Loucy (cell line): ENCODE results near the gene TEPSIN.
A peak's percentile ranks its signal among the peaks of the same experiment; 100 is the strongest.

Experiments used
- H2AFZ ChIP-seq: fragments of 200-600 bp; sonication (generic); 2 replicates; pipeline ENCODE4 v1.6.0; 2016; ENCODE audit warnings: antibody characterized with exemption, mild to moderate bottlenecking, low read length, moderate library complexity
- H3F3A ChIP-seq: fragments of 200-600 bp; 2 replicates; pipeline ENCODE4 v1.6.0; 2016; ENCODE audit warnings: antibody characterized with exemption, low read depth, mild to moderate bottlenecking
- H3K27me3 ChIP-seq: fragments of 200-600 bp; sonication (generic); 2 replicates; pipeline ENCODE4 v1.6.1; 2014; ENCODE audit warnings: low read length, mild to moderate bottlenecking; ENCODE audit not compliant: insufficient read depth, poor library complexity, severe bottlenecking
- H3K36me3 ChIP-seq: fragments of 200-600 bp; sonication (generic); 2 replicates; pipeline ENCODE4 v1.6.1; 2016; ENCODE audit warnings: low read length; ENCODE audit not compliant: insufficient read depth
- H3K4me1 ChIP-seq: fragments of 200-600 bp; sonication (generic); 2 replicates; pipeline ENCODE4 v1.5.1; 2014; ENCODE audit warnings: low read length, mild to moderate bottlenecking; ENCODE audit not compliant: insufficient read depth, poor library complexity, severe bottlenecking
- H3K4me2 ChIP-seq: fragments of 200-600 bp; sonication (generic); 2 replicates; pipeline ENCODE4 v1.6.0; 2014; ENCODE audit warnings: antibody characterized with exemption, low read length, low read depth, mild to moderate bottlenecking; ENCODE audit not compliant: poor library complexity, severe bottlenecking
- H3K4me3 ChIP-seq: fragments of 200-600 bp; sonication (generic); 2 replicates; pipeline ENCODE4 v1.5.1; 2014; ENCODE audit warnings: low read length, mild to moderate bottlenecking, mixed read lengths; ENCODE audit not compliant: poor library complexity, severe bottlenecking
- H3K79me2 ChIP-seq: fragments of 200-600 bp; sonication (generic); 2 replicates; pipeline ENCODE4 v1.6.1; 2014; ENCODE audit warnings: low read length; ENCODE audit not compliant: insufficient read depth
- H3K9ac ChIP-seq: fragments of 200-600 bp; sonication (generic); 2 replicates; pipeline ENCODE4 v1.6.0; 2014; ENCODE audit warnings: mild to moderate bottlenecking, low read depth, low read length, moderate library complexity; ENCODE audit not compliant: poor library complexity, severe bottlenecking
- H3K9me2 ChIP-seq: fragments of 200-600 bp; sonication (generic); replicated peaks from 2 replicates; pipeline ENCODE4 v1.6.1; 2016; ENCODE audit warnings: low read depth, low read length, mixed read lengths
- H3K9me3 ChIP-seq: fragments of 200-600 bp; sonication (generic); 2 replicates; pipeline ENCODE4 v1.6.1; 2014; ENCODE audit warnings: mild to moderate bottlenecking, antibody characterized with exemption, low read length, low read depth; ENCODE audit not compliant: insufficient read depth
- H4K20me1 ChIP-seq: fragments of 200-600 bp; sonication (generic); 2 replicates; pipeline ENCODE4 v1.6.0; 2014; ENCODE audit warnings: antibody characterized with exemption, low read length, mild to moderate bottlenecking; ENCODE audit not compliant: insufficient read depth, poor library complexity, severe bottlenecking
- CTCF ChIP-seq: fragments of 200-600 bp; sonication (generic); conservative IDR thresholded peaks from 2 replicates; pipeline ENCODE4 v1.5.1; 2014; ENCODE audit warnings: mild to moderate bottlenecking, antibody characterized with exemption, low read length
- EZH2phosphoT487 ChIP-seq: fragments of 200-600 bp; IDR thresholded peaks from 2 replicates; pipeline ENCODE4 v1.6.1; 2018; ENCODE audit warnings: antibody characterized with exemption, mild to moderate bottlenecking, moderate library complexity, borderline replicate concordance

Gene TEPSIN

DNA sequence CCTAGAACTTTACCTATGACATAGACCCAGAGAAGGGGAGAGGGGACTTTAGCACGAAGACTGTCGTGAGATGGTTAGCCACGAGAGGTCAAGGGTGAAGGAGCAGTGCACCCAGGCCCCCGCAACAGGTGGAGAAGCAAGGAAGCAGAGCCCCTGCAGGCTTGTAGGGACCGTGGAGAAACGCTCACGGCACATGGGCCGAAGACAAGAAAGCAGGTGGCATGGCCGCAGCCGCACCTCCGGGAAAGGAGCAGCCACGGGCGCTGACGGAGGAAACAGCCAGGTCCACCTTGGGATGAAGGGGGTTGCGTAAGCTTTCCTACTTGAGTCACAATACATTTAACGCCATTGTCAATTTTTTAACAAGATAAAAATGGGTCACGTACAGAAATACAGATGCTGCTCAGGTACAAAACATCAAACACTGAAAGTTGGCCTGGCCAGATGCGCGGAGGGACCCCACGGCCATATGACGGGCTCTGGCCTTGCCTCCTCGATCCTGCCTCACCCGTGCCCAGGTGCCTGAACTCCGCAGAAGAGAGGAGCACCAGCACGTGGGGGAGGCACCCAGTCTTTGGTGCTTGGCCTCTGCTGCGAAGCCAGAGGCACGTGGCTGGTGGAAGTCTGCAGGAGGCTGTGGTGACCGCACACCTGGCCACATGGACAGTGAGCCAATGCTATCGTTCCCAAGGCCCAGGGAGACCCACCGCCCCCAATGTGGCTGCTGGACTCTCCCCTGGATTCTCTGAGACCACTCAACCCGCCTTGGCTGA is 35.0 kb upstream of the TEPSIN start:
- peaks cover 2% of the 10 kb centered on the region; the same call in 1 of the 2 replicates for H3K79me2 ChIP-seq
- TF ChIP-seq CTCF, result no peak
- no peak for TF ChIP-seq EZH2phosphoT487
- no peak overlapping the region for H3K4me3 ChIP-seq
- peaks cover 26% of the 10 kb centered on the region; the same call in 1 of the 2 replicates for H3K36me3 ChIP-seq
- no peak overlapping the region for H2AFZ ChIP-seq
- peak overlapping the region; percentile 74 for H3K4me2 ChIP-seq
- no peaks in the 10 kb centered on the region for H3K27me3 ChIP-seq
- peaks cover 29% of the 10 kb centered on the region for H3K4me1 ChIP-seq
- peaks cover 6% of the 10 kb centered on the region; the same call in 1 of the 2 replicates for H3F3A ChIP-seq
- no peaks in the 10 kb centered on the region for H3K9me3 ChIP-seq
- no peaks in the 10 kb centered on the region for H3K9me2 ChIP-seq
- peak overlapping the region; percentile 70 for H3K9ac ChIP-seq
- no peaks in the 10 kb centered on the region for H4K20me1 ChIP-seq

DNA sequence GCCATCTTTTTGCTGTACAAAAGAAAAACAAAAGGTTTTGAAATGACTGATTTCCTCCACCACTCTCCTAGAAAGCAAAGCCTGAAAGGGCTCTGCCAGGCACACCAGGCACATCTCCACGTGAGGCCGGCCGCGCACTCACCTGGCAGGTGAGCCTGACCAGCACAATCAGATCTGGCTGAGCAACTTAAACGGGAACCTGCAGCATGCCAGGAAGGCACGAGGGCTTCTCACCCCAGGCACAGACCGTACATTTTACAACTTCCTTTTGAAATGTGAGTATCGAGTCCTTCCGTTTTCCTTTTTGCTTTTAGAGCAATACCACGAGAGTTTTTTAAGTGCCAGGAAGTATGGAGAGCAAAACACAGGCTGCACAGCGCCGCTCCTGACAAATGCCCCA is 33.8 kb upstream of the TEPSIN start:
- Histone ChIP-seq H3K9ac (peak overlapping the region; percentile 70), H3K36me3 (peaks cover 26% of the 10 kb centered on the region; the same call in 1 of the 2 replicates), H3F3A (peaks cover 6% of the 10 kb centered on the region; the same call in 1 of the 2 replicates), H3K27me3 (no peaks in the 10 kb centered on the region), H3K9me2 (no peaks in the 10 kb centered on the region), H2AFZ (peak overlapping the region; percentile 26; the same call in 1 of the 2 replicates), H3K4me3 (peak overlapping the region; percentile 55), H3K4me2 (peak overlapping the region; percentile 74), H3K4me1 (peaks cover 29% of the 10 kb centered on the region), H3K79me2 (no peaks in the 10 kb centered on the region), H3K9me3 (no peaks in the 10 kb centered on the region), H4K20me1 (no peaks in the 10 kb centered on the region)
- TF ChIP-seq CTCF (no peak), EZH2phosphoT487 (no peak)

DNA sequence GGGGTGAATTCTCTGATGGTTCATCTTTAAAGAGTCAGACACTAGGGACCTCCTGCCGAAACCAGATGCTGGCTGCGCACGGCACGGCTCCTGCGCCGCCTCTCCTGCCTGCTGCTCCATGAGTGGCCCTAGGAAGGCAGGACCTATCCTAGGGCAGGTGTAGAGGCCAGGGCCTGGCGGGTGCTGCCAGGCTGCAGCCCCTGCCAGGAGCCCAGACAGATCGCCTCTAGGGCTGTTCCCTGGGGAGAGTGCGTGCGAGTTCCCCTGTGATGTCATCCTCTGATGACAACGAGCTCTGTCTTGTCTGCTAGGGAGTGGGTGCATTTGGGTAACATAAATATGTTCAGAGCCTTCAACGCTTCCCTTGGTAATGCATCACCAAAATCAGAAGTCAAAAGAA is 32.4 kb upstream of the TEPSIN start:
- H3K4me3 ChIP-seq, result no peak overlapping the region
- peaks cover 26% of the 10 kb centered on the region; the same call in 1 of the 2 replicates for H3K36me3 ChIP-seq
- H3K9ac ChIP-seq, result peak overlapping the region; percentile 36
- no peak overlapping the region for H2AFZ ChIP-seq
- H3K4me1 ChIP-seq, result peaks cover 29% of the 10 kb centered on the region
- H3K9me2 ChIP-seq, result no peaks in the 10 kb centered on the region
- peaks cover 6% of the 10 kb centered on the region; the same call in 1 of the 2 replicates for H3F3A ChIP-seq
- TF ChIP-seq EZH2phosphoT487, result no peak
- no peak for TF ChIP-seq CTCF
- H3K9me3 ChIP-seq, result no peaks in the 10 kb centered on the region
- H3K79me2 ChIP-seq, result no peaks in the 10 kb centered on the region
- H3K4me2 ChIP-seq, result peak overlapping the region; percentile 25
- H3K27me3 ChIP-seq, result no peaks in the 10 kb centered on the region
- H4K20me1 ChIP-seq, result no peaks in the 10 kb centered on the region
